Pancreas (tissue), 10 donors: Measurements from ENCODE around the gene HTT. TPM values are rescaled to one million over a fixed set of nuclear protein-coding genes. Genes with fewer than 3 reads are reported as not detected.

ENCODE experiments used
- ATAC-seq, 4 donors: fragments of 200-7000 bp; cut with Tn5 transposase; one replicate each; pipeline versions ENCODE4 v1.8.0 to v1.9.1; 2020; ENCODE audit warnings: mild to moderate bottlenecking in 4 of 4, moderate library complexity in 4 of 4
- DNase-seq, 6 donors: peaks; one replicate each; pipeline ENCODE4 v3.0.0-alpha.2; 2020
- FAIRE-seq: peaks from 2 replicates; lab custom pipeline; 2012; peaks lifted over from hg19 to GRCh38; lab: Jason Lieb, UNC
- H3K27ac ChIP-seq, 4 donors: fragments of 200-600 bp; sonication (generic); 1 replicate in 3 of 4; 2 replicates in 1 of 4; pipeline versions ENCODE4 v1.5.0 to v1.8.0; 2020
- H3K27me3 ChIP-seq, 4 donors: fragments of 200-600 bp; one replicate each; pipeline ENCODE4 v1.8.0; 2021
- H3K36me3 ChIP-seq, 3 donors: fragments of 200-600 bp; sonication (generic) in 1 of 3; one replicate each; pipeline versions ENCODE4 v1.5.0 to v1.8.0; 2020 to 2021
- H3K4me1 ChIP-seq, 3 donors: fragments of 200-600 bp; one replicate each; pipeline ENCODE4 v1.8.0; 2021
- H3K4me3 ChIP-seq, 4 donors: fragments of 200-600 bp; sonication (generic) in 2 of 4; one replicate each; pipeline versions ENCODE4 v1.5.0 to v1.8.0; 2020 to 2021
- H3K9me3 ChIP-seq, 4 donors: fragments of 200-600 bp; one replicate each; pipeline ENCODE4 v1.8.0; 2021
- CTCF ChIP-seq, 4 donors: fragments of 200-600 bp; sonication (generic) in 3 of 4; IDR thresholded peaks; one replicate each; pipeline versions ENCODE4 v1.5.0 to v1.8.0; 2021; ENCODE audit warnings: antibody characterized with exemption in 4 of 4
- WGBS, 2 donors: extraction: QIAGEN DNeasy Blood & Tissue Kit; methylation state at CpG; one replicate each; pipeline ENCODE4 v1.1.7; 2013; 5-methylcytosine and 5-hydroxymethylcytosine counted together
- intact Hi-C, 3 donors: fragments of 100-400 bp; cut with DNase I; formaldehyde crosslinking; loops; one replicate each; pipeline versions ENCODE4 v1.11.1 to v1.14.2; 2022
- polyA plus RNA-seq, 2 donors: library from polyadenylated mRNA; stranded (reverse); fragments of 200-250 nt; gene quantifications; one replicate each; pipeline ENCODE4 v1.2.3, GENCODE V29; 2013
- total RNA-seq, 6 donors: library from RNA; stranded (reverse); fragmentation: NEBNext Ultra II Directional in 4 of 6; extraction: Animal tissue kit (Norgen Biotek cat#: 25700) in 4 of 6; gene quantifications; one replicate each; pipeline versions ENCODE4 v1.2.1 to v1.2.4, GENCODE V29; 2021 to 2023
- donor health status: healthy with polysubstance abuse.
- donor health status: DM: no; HTN: no; CAD: no; lungs with moderate emphysema.
- donor health status: DM: no; HTN: no; CAD: no.
- donor health status: control.
- donor health status: control.
- donor health status: Bipolar disorder and iron deficiency.
- donor health status: DM: yes; HTN: yes; CAD: no.
- donor health status: DM: no; HTN: no; CAD: no.
- donor health status: DM: no; HTN: no; CAD: no.
- donor health status: DM: yes; HTN: yes; CAD: no.

The HTT gene
- total and polyA plus RNA-seq, 8 donors = 23.1 to 55.2 (median 42.7) TPM

DNA sequence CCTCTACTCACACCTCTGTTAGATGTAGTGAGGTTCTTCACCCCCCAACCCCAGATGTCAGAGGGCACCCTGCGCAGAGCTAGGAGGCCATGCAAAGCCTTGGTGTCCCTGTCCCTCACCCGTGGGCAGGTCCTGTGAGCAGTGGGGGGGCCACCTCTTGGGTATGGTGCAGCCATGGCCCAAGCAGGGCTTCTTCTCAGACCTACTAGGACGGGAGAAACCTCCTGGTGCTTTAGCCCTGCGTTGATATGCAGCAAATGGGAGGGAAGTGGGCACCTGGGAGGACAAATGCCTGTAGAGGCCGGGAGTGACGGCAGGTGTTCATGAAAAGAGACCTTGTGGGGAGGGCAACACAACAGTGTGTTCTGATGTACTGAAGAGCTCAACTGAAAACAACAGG is 136.0 kb downstream of the HTT start:
- WGBS, 2 donors = 61 to 69% methylated on average over 6 of the region's 6 CpGs
- no peak overlapping the region for H3K27ac ChIP-seq
- ATAC-seq (peak in 2 of 4 donors; percentile 41 to 70), DNase-seq (peak in 2 of 6 donors; percentile 34 to 44), FAIRE-seq (no peak)
- TF ChIP-seq CTCF (IDR thresholded peaks at IDR 0.05) = no peak
- H3K9me3 ChIP-seq = no peaks in the 10 kb centered on the region
- peaks cover 5 to 69% (median 53%) of the 10 kb centered on the region in 3 donors for H3K36me3 ChIP-seq
- intact Hi-C loops = no loop called here
- no peaks in the 10 kb centered on the region for H3K27me3 ChIP-seq
- peaks cover 0 to 6% (median 0%) of the 10 kb centered on the region in 3 donors for H3K4me1 ChIP-seq
- H3K4me3 ChIP-seq = no peak overlapping the region

DNA sequence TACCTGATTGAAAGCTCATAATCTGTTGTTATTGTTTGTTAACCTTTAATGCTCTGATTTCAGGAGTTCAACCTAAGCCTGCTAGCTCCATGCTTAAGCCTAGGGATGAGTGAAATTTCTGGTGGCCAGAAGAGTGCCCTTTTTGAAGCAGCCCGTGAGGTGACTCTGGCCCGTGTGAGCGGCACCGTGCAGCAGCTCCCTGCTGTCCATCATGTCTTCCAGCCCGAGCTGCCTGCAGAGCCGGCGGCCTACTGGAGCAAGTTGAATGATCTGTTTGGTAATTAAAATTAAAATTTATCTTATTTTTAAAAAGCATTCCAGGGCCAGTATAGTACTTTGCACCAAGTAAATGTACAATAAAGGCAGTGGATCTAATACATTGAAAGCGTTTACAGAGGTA is 137.4 kb downstream of the HTT start:
- H3K27me3 ChIP-seq = no peaks in the 10 kb centered on the region
- H3K36me3 ChIP-seq = peaks cover 5 to 74% (median 55%) of the 10 kb centered on the region in 3 donors
- no peak overlapping the region for H3K4me3 ChIP-seq
- H3K27ac ChIP-seq = no peak overlapping the region
- no peak for ATAC-seq
- intact Hi-C loops = no loop called here
- TF ChIP-seq CTCF (IDR thresholded peaks at IDR 0.05) = no peak
- H3K4me1 ChIP-seq = peaks cover 0 to 6% (median 0%) of the 10 kb centered on the region in 3 donors
- no peaks in the 10 kb centered on the region for H3K9me3 ChIP-seq
- DNase-seq = peak in 1 of 6 donors; percentile 30
- WGBS, 2 donors = 92 to 95% methylated on average over 8 of the region's 8 CpGs
- no peak for FAIRE-seq

DNA sequence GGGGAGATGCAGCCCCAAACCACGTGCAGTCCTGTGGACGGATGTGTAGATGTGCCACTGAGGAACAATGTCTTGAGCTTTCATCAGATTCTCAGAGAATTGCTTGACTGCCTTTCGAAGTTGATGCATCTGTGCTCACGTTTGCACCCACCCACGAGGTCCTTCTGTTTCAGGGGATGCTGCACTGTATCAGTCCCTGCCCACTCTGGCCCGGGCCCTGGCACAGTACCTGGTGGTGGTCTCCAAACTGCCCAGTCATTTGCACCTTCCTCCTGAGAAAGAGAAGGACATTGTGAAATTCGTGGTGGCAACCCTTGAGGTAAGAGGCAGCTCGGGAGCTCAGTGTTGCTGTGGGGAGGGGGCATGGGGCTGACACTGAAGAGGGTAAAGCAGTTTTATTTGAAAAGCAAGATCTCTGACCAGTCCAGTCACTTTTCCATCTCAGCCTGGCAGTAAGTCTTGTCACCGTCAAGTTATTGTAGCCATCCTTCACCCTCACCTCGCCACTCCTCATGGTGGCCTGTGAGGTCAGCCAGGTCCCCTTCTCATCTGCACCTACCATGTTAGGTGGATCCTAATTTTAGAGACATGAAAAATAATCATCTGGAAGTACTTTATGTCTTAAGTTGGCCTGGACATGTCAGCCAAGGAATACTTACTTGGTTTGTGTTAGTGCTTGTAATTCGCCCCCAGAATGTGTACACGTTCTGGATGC is 138.1 kb downstream of the HTT start:
- ATAC-seq (no peak), FAIRE-seq (no peak), DNase-seq (peak in 1 of 6 donors; percentile 26)
- Histone ChIP-seq H3K4me3 (no peak overlapping the region), H3K27me3 (no peaks in the 10 kb centered on the region), H3K9me3 (no peaks in the 10 kb centered on the region), H3K4me1 (peaks cover 0 to 6% (median 0%) of the 10 kb centered on the region in 3 donors), H3K27ac (no peak overlapping the region), H3K36me3 (peaks cover 5 to 73% (median 55%) of the 10 kb centered on the region in 3 donors)
- WGBS, 2 donors = 92 to 94% methylated on average over 12 of the region's 12 CpGs
- intact Hi-C loops = no loop called here
- no peak for TF ChIP-seq CTCF (IDR thresholded peaks at IDR 0.05)

DNA sequence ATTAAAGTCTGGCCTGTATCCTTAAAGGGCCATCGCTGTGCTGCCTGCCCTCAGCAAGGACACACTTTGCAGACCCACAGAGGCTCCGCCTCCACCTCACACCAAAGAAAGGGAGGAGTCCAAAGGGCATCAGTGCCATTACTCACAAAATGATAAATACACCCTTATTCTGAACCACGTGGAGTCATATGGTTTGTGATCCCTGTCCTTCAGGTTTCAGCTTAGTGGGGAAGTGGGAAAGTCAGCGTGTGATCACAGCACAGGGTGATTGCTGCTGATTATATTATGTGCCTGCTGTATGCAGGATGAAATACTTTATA is 138.6 kb downstream of the HTT start:
- peaks cover 0 to 2% (median 0%) of the 10 kb centered on the region in 3 donors for H3K4me1 ChIP-seq
- H3K36me3 ChIP-seq = peaks cover 5 to 75% (median 60%) of the 10 kb centered on the region in 3 donors
- WGBS, 2 donors = 62 to 77% methylated on average over 4 of the region's 4 CpGs
- ATAC-seq (no peak), FAIRE-seq (no peak), DNase-seq (peak in 1 of 6 donors; percentile 30)
- no peak overlapping the region for H3K4me3 ChIP-seq
- no peaks in the 10 kb centered on the region for H3K27me3 ChIP-seq
- H3K27ac ChIP-seq = no peak overlapping the region
- H3K9me3 ChIP-seq = no peaks in the 10 kb centered on the region
- intact Hi-C loops = no loop called here
- no peak for TF ChIP-seq CTCF (IDR thresholded peaks at IDR 0.05)

GRCh38 chr4:3213661-3214250 is 139.3 kb downstream of the HTT start:
- Histone ChIP-seq H3K4me1 (no peaks in the 10 kb centered on the region), H3K9me3 (no peaks in the 10 kb centered on the region), H3K36me3 (peaks cover 5 to 79% (median 60%) of the 10 kb centered on the region in 3 donors), H3K27me3 (no peaks in the 10 kb centered on the region), H3K4me3 (no peak overlapping the region), H3K27ac (no peak overlapping the region)
- FAIRE-seq = no peak
- no peak for TF ChIP-seq CTCF (IDR thresholded peaks at IDR 0.05)
- WGBS, 2 donors = 92 to 93% methylated on average over 15 of the region's 15 CpGs
- intact Hi-C loops = no loop called here
- no peak for ATAC-seq
- DNase-seq = peak in 1 of 6 donors; percentile 37
